Esophagus muscularis mucosa (tissue), 3 donors: ENCODE data around the gene TNS1.

Source experiments
- CTCF ChIP-seq, 3 experiments: fragments of 200-600 bp in 2 of 3; fragments of 450-650 bp in 1 of 3; sonication (generic) in 2 of 3; IDR thresholded peaks; one replicate each; pipeline ENCODE4 v1.5.1; 2017 to 2019; ENCODE audit warnings: antibody characterized with exemption in 3 of 3, mild to moderate bottlenecking in 2 of 3, moderate library complexity in 1 of 3
- POLR2AphosphoS5 ChIP-seq, 2 donors: sonication (generic); formaldehyde crosslinking; IDR thresholded peaks; one replicate each; pipeline ENCODE4 v1.6.1; 2017; ENCODE audit warnings: antibody characterized with exemption in 2 of 2

- TF ChIP-seq CTCF (IDR thresholded peaks at IDR 0.05) (no peak), POLR2AphosphoS5 (IDR thresholded peaks at IDR 0.05) (peak; percentile 14 to 16)
Measured at GRCh38 chr2:217979151-217979811, 23.5 kb downstream of the TNS1 start.
